GM19438 (cell line): ENCODE data around the gene DOLPP1.

Source experiments
- ATAC-seq: cut with Tn5 transposase; IDR thresholded peaks from one replicate; pipeline ENCODE4 v1.9.1; 2021; ENCODE audit warnings: low read depth; ENCODE audit not compliant: unreplicated experiment

The DOLPP1 gene

DNA sequence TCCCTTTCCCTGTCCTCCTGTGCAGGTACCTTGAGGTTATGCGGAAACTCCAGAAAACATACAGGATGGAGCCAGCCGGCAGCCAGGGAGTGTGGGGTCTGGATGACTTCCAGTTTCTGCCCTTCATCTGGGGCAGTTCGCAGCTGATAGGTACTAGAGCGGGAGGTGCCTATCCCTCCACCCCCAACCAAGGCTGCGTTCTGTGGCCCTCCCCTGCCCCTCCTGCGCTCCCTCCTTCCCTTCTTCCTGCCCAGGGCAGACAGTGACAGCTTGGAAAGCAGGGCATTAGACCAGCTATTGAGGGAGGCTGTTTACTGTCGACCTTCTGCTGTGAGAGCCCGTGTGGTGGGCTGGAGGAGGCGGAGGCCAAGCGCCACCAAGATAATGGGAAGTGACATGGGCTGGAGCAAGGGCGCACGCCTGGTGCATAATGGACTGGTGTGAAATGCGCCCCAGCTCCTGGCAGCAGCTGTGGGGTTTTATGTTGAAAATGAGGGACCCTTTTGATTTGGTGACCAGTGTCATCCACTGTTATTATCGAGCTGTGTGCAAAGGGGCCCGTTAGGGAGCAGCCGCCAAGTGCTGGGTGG lies 55.6 kb downstream of the DOLPP1 start:
- ATAC-seq = no peak

- ATAC-seq = no peak
These were observed 56.6 kb downstream of the DOLPP1 start for GRCh38 chr9:129137292-129138143.

DNA sequence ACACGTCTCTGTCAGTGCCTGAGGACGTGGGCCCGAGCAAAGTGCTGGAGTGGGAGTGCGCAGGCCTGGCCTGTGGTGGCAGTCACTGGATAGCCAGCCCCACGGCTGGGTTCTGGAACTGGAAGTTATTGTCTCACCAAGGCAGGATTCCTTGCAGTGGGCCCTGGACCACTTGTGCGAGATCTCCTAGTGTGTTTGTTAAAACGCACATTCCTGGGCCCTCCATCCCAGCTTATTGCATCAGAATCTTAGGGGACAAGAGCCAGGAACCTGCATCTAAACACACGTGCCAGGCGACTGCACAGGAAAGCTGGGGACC lies 57.2 kb downstream of the DOLPP1 start:
- no peak for ATAC-seq

GRCh38 chr9:129138476-129139232 lies 57.7 kb downstream of the DOLPP1 start:
- ATAC-seq = no peak

GRCh38 chr9:129139233-129139992 lies 58.5 kb downstream of the DOLPP1 start:
- ATAC-seq = peak; percentile 46

DNA sequence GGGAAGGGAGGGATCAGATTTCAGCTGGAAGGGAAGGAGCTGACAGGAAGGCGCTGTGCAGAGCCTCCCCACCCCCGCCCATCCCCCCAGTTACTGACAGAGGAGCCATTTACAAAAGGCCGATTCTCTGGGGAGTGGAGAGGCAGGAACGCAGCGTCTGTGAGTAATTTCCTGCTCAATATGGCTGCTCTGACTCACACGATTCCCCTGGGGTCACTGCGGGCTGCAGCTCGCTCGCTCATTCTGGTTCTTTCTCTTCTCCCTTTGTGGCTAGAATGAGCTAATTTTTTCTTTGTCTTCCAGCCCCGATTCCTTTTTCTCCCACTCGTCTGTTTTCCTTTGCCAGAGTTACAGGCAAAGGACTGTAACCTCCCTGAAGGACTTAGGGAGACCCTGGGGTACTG lies 59.1 kb downstream of the DOLPP1 start:
- peak; percentile 57 for ATAC-seq
